GM19467 (cell line): ENCODE data around the gene IGFN1.

ENCODE experiments used
- ATAC-seq: cut with Tn5 transposase; IDR thresholded peaks from one replicate; pipeline ENCODE4 v1.9.1; 2021; ENCODE audit warnings: mild to moderate bottlenecking, moderate library complexity; ENCODE audit not compliant: unreplicated experiment

Gene IGFN1

GRCh38 chr1:201184307-201185122 is 6.1 kb upstream of the IGFN1 start:
- ATAC-seq = no peak

- ATAC-seq = no peak
Measured at GRCh38 chr1:201185123-201185453, 5.5 kb upstream of the IGFN1 start.

GRCh38 chr1:201185527-201186128 is 5.0 kb upstream of the IGFN1 start:
- ATAC-seq = no peak

- ATAC-seq = no peak
Measured at GRCh38 chr1:201186192-201186591, 4.4 kb upstream of the IGFN1 start.

- no peak for ATAC-seq
Measured at GRCh38 chr1:201189085-201189484, 1.5 kb upstream of the IGFN1 start.

GRCh38 chr1:201190005-201190404 is 619 bp upstream of the IGFN1 start:
- no peak for ATAC-seq

GRCh38 chr1:201191653-201192260 is 1.1 kb downstream of the IGFN1 start:
- ATAC-seq = no peak

- no peak for ATAC-seq
Measured at GRCh38 chr1:201192261-201192788, 1.7 kb downstream of the IGFN1 start.

GRCh38 chr1:201194046-201194445 is 3.4 kb downstream of the IGFN1 start:
- ATAC-seq = no peak

GRCh38 chr1:201198598-201198997 is 8.0 kb downstream of the IGFN1 start:
- ATAC-seq = no peak

- ATAC-seq = no peak
Measured at GRCh38 chr1:201205036-201205435, 14.4 kb downstream of the IGFN1 start.

- no peak for ATAC-seq
Measured at GRCh38 chr1:201206176-201206575, 15.6 kb downstream of the IGFN1 start.

- ATAC-seq = no peak
Measured at GRCh38 chr1:201207046-201207445, 16.4 kb downstream of the IGFN1 start.

GRCh38 chr1:201208236-201208635 is 17.6 kb downstream of the IGFN1 start:
- ATAC-seq = no peak

GRCh38 chr1:201212056-201212455 is 21.4 kb downstream of the IGFN1 start:
- ATAC-seq = no peak

- no peak for ATAC-seq
Measured at GRCh38 chr1:201212461-201213055, 21.9 kb downstream of the IGFN1 start.

GRCh38 chr1:201213106-201213770 is 22.6 kb downstream of the IGFN1 start:
- ATAC-seq = no peak

- ATAC-seq = no peak
Measured at GRCh38 chr1:201213926-201214325, 23.3 kb downstream of the IGFN1 start.

- no peak for ATAC-seq
Measured at GRCh38 chr1:201214461-201214860, 23.8 kb downstream of the IGFN1 start.

- no peak for ATAC-seq
Measured at GRCh38 chr1:201214886-201215285, 24.3 kb downstream of the IGFN1 start.
